ENCODE measurements around the gene RFLNA.
A peak's percentile ranks its signal among the peaks of the same experiment; 100 is the strongest.
"Not testable (repeated sequence)": the region's sequence is repeated elsewhere in the genome, so short reads cannot be mapped to it uniquely, and the experiment has no call there.

RFLNA gene

GRCh38 chr12:124321040-124321481 is 26.2 kb downstream of the RFLNA start:
- peak; percentile 64 for DNase-seq

GRCh38 chr12:124321556-124322270 is 26.8 kb downstream of the RFLNA start:
- DNase-seq, result no peak

- no peak for DNase-seq
Measured at GRCh38 chr12:124322271-124322998, 27.5 kb downstream of the RFLNA start.

GRCh38 chr12:124322999-124323328 is 28.1 kb downstream of the RFLNA start:
- DNase-seq, result not testable (repeated sequence)

GRCh38 chr12:124323771-124324530 is 29.1 kb downstream of the RFLNA start:
- DNase-seq, result no peak

GRCh38 chr12:124324803-124325705 is 30.2 kb downstream of the RFLNA start:
- DNase-seq, result no peak

- DNase-seq, result no peak
Measured at GRCh38 chr12:124326104-124326503, 31.2 kb downstream of the RFLNA start.

- DNase-seq, result no peak
Measured at GRCh38 chr12:124326871-124327270, 32.0 kb downstream of the RFLNA start.

GRCh38 chr12:124327362-124328043 is 32.6 kb downstream of the RFLNA start:
- DNase-seq, result peak; percentile 29

GRCh38 chr12:124328116-124328515 is 33.2 kb downstream of the RFLNA start:
- DNase-seq, result no peak

GRCh38 chr12:124328636-124329035 is 33.7 kb downstream of the RFLNA start:
- DNase-seq, result no peak

- DNase-seq, result no peak
Measured at GRCh38 chr12:124332058-124332672, 37.3 kb downstream of the RFLNA start.

GRCh38 chr12:124332900-124333299 is 38.0 kb downstream of the RFLNA start:
- no peak for DNase-seq

GRCh38 chr12:124333724-124334123 is 38.8 kb downstream of the RFLNA start:
- DNase-seq, result no peak

GRCh38 chr12:124334266-124334665 is 39.4 kb downstream of the RFLNA start:
- DNase-seq, result no peak

GRCh38 chr12:124334976-124335375 is 40.1 kb downstream of the RFLNA start:
- DNase-seq, result no peak

GRCh38 chr12:124335426-124336183 is 40.7 kb downstream of the RFLNA start:
- no peak for DNase-seq

- no peak for DNase-seq
Measured at GRCh38 chr12:124336184-124336437, 41.2 kb downstream of the RFLNA start.

GRCh38 chr12:124336742-124337520 is 42.0 kb downstream of the RFLNA start:
- no peak for DNase-seq

- no peak for DNase-seq
Measured at GRCh38 chr12:124337622-124338021, 42.7 kb downstream of the RFLNA start.
